ENCODE data around the gene AQP1. TPM values are rescaled to one million over a fixed set of nuclear protein-coding genes. Genes with fewer than 3 reads are reported as not detected.

Gene AQP1
- total RNA-seq, 1 experiment from 2014 or later = not detected

DNA sequence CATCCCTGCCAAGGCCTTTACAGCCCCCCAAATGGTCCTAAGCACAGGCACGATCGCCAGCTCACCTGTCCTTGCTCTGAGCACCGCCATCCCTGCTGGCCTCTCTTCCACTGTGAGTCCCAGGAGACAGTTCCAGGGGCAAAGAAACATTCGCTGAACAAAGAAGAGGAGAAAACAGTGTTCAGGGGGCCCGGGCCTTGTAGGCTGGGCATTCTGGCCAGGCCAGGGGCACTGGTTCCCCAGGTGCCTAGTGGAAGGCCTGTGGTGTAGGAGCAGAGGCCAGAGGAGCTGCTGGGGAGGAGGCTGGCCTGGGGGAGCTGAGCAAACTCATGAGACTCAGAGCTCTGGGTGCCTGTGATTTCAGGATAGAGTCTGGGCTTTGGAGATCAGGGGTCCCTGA is 22.6 kb downstream of the AQP1 start:
- H3K27ac Mint-ChIP-seq (ENCODE audit: low read depth, unreplicated experiment) = no peak overlapping the region
- no peaks in the 10 kb centered on the region for H3K36me3 Mint-ChIP-seq (ENCODE audit: insufficient read depth, unreplicated experiment)
- H3K27me3 Mint-ChIP-seq (ENCODE audit: insufficient read depth, unreplicated experiment) = peaks cover 26% of the 10 kb centered on the region
- no peaks in the 10 kb centered on the region for H3K9me3 Mint-ChIP-seq (ENCODE audit: unreplicated experiment)
- POLR2A ChIA-PET = no interaction called here
- TF ChIP-seq, protein P1, sequence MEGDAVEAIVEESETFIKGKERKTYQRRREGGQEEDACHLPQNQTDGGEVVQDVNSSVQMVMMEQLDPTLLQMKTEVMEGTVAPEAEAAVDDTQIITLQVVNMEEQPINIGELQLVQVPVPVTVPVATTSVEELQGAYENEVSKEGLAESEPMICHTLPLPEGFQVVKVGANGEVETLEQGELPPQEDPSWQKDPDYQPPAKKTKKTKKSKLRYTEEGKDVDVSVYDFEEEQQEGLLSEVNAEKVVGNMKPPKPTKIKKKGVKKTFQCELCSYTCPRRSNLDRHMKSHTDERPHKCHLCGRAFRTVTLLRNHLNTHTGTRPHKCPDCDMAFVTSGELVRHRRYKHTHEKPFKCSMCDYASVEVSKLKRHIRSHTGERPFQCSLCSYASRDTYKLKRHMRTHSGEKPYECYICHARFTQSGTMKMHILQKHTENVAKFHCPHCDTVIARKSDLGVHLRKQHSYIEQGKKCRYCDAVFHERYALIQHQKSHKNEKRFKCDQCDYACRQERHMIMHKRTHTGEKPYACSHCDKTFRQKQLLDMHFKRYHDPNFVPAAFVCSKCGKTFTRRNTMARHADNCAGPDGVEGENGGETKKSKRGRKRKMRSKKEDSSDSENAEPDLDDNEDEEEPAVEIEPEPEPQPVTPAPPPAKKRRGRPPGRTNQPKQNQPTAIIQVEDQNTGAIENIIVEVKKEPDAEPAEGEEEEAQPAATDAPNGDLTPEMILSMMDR (IDR thresholded peaks at IDR 0.05; ENCODE audit: unreplicated experiment) = no peak
- BruUV-seq (replicated peaks) = no TSS peak
- no peak overlapping the region for H3K4me3 Mint-ChIP-seq (ENCODE audit: unreplicated experiment)
- DNase-seq (ENCODE audit: unreplicated experiment) = no peak
- no peaks in the 10 kb centered on the region for H3K4me1 Mint-ChIP-seq (ENCODE audit: insufficient read depth, unreplicated experiment)
- CTCF ChIA-PET = interaction anchor here (0.6 to 3.4 kb wide), 8 partner anchors 14 to 1446 kb away, joined by 3 to 18 read pairs (median 3); no protein-coding TSS in a partner anchor
- intact Hi-C loops (cut with micrococcal nuclease) = no loop called here

DNA sequence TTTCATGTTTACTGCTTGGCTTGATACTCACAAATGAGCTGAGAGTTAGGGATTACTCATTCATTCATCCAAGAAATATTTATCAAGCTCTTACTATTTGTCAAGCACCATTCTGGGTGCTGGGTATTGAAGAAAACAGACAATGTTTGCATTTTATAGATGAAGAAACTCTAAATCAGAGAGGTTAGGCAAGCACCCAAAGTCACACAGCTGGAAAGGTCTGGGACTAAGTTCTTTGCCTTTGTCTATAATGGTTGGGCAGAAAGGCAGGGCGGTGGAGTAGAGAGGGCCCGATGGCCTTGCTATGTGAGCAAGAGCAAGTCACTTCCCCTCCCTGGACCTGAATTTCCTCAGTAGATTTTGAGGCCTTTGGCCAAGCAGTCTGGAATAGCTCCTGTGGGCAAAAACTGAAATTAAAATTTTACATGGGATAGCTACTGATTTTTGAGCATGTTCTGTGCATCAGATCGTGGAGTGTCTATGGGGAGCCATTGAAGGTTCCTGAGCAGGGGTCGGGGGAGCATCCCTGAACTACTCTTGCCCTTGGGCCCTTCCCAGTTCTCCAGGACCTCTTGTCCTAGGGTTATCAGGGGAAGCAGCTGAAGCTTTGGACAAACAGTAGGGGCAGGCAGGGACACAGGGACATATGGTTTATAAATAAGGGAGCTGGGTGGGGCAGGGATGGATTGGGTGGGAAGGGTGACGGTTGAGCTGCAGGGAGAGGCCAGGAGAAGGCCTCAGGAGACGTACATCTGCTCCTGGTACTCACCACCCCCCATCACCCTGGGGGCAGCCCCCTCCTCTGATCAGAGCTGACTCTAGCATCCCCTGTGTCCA is 23.3 kb downstream of the AQP1 start:
- Mint-ChIP-seq H3K9me3 (ENCODE audit: unreplicated experiment) (no peaks in the 10 kb centered on the region), H3K36me3 (ENCODE audit: insufficient read depth, unreplicated experiment) (no peaks in the 10 kb centered on the region), H3K4me3 (ENCODE audit: unreplicated experiment) (no peak overlapping the region), H3K27ac (ENCODE audit: low read depth, unreplicated experiment) (no peak overlapping the region), H3K27me3 (ENCODE audit: insufficient read depth, unreplicated experiment) (peaks cover 26% of the 10 kb centered on the region), H3K4me1 (ENCODE audit: insufficient read depth, unreplicated experiment) (no peaks in the 10 kb centered on the region)
- BruUV-seq (replicated peaks) = no TSS peak
- intact Hi-C loops (cut with micrococcal nuclease) = no loop called here
- TF ChIP-seq, protein P1 (IDR thresholded peaks at IDR 0.05; ENCODE audit: unreplicated experiment) = no peak
- CTCF ChIA-PET = interaction anchor here (0.6 to 3.4 kb wide), 7 partner anchors 15 to 138 kb away, joined by 3 to 18 read pairs (median 3); no protein-coding TSS in a partner anchor
- POLR2A ChIA-PET = interaction anchor here (1.2 kb wide), 1 partner anchor 188 kb away, joined by 3 read pairs; no protein-coding TSS in a partner anchor
- DNase-seq (ENCODE audit: unreplicated experiment) = no peak

DNA sequence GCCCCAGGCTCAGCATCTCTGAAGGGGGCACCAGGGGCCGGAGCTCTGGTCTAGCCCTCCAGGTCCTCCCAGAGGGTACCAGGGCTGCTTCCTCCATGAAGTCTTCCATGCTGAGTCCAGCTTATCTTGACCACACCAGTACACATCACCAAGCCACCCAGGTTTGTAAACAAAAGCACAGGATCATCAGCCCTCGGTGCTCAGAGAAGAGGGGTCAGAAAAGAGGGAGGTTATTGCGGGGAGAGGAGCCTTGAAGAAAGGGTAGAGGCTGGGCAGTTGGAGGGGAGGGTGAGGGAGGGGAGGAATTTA is 23.9 kb downstream of the AQP1 start:
- ChIA-PET CTCF (interaction anchor here (1.1 to 3.4 kb wide), 4 partner anchors 15 to 134 kb away, joined by 3 to 18 read pairs (median 8); no protein-coding TSS in a partner anchor), POLR2A (interaction anchor here (1.2 kb wide), 1 partner anchor 187 kb away, joined by 3 read pairs; no protein-coding TSS in a partner anchor)
- H3K9me3 Mint-ChIP-seq (ENCODE audit: unreplicated experiment) = no peaks in the 10 kb centered on the region
- no TSS peak for BruUV-seq (replicated peaks)
- H3K36me3 Mint-ChIP-seq (ENCODE audit: insufficient read depth, unreplicated experiment) = no peaks in the 10 kb centered on the region
- intact Hi-C loops (cut with micrococcal nuclease) = no loop called here
- no peak overlapping the region for H3K27ac Mint-ChIP-seq (ENCODE audit: low read depth, unreplicated experiment)
- DNase-seq (ENCODE audit: unreplicated experiment) = no peak
- H3K27me3 Mint-ChIP-seq (ENCODE audit: insufficient read depth, unreplicated experiment) = peaks cover 31% of the 10 kb centered on the region
- H3K4me3 Mint-ChIP-seq (ENCODE audit: unreplicated experiment) = no peak overlapping the region
- no peaks in the 10 kb centered on the region for H3K4me1 Mint-ChIP-seq (ENCODE audit: insufficient read depth, unreplicated experiment)
- TF ChIP-seq, protein P1 (IDR thresholded peaks at IDR 0.05; ENCODE audit: unreplicated experiment) = no peak

DNA sequence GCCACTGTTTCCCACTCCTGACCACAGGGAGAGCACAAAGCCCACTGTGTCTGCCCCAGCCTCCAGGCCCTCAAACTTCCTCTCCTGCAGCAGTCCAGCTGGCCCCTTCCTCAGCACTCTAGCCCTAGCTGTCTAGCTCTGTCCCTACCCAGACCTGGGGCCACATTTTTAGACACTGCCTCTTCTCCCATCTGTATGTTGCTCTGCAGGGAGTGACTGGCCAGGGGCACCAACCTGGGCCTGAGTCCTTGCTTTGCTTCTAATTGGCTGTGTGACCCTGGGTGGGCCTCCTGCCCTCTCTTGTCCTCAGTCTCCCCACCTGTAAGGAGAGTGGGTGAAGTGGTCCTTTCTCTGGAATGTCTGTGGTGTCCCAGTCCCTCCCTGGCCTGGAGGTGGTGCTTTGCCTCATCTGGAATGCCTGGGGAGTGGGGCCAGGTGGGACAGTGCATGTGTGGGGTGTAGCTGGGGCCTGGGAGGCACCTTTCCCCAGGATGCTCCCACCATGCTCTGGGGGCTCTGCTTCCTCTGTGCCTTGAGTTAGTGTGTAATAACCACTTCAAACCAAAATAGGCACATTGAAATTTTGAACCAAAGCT is 25.1 kb downstream of the AQP1 start:
- no peaks in the 10 kb centered on the region for H3K9me3 Mint-ChIP-seq (ENCODE audit: unreplicated experiment)

More for the DNA sequence above, 25.1 kb downstream of the AQP1 start:
- TF ChIP-seq, protein P1 (IDR thresholded peaks at IDR 0.05; ENCODE audit: unreplicated experiment) = no peak
- no peak overlapping the region for H3K27ac Mint-ChIP-seq (ENCODE audit: low read depth, unreplicated experiment)
- H3K36me3 Mint-ChIP-seq (ENCODE audit: insufficient read depth, unreplicated experiment) = no peaks in the 10 kb centered on the region
- ChIA-PET POLR2A (interaction anchor here (0.6 kb wide), 1 partner anchor 191 kb away, joined by 3 read pairs; no protein-coding TSS in a partner anchor), CTCF (interaction anchor here (0.6 to 3.4 kb wide), 5 partner anchors 17 to 507 kb away, joined by 3 to 24 read pairs (median 5); no protein-coding TSS in a partner anchor)
- no peaks in the 10 kb centered on the region for H3K4me1 Mint-ChIP-seq (ENCODE audit: insufficient read depth, unreplicated experiment)
- H3K4me3 Mint-ChIP-seq (ENCODE audit: unreplicated experiment) = no peak overlapping the region
- intact Hi-C loops (cut with micrococcal nuclease) = no loop called here
- DNase-seq (ENCODE audit: unreplicated experiment) = no peak
- BruUV-seq (replicated peaks) = no TSS peak
- H3K27me3 Mint-ChIP-seq (ENCODE audit: insufficient read depth, unreplicated experiment) = peaks cover 43% of the 10 kb centered on the region
